GM23338 (cell line): ENCODE results near the gene EID2B. TPM values are rescaled to one million over a fixed set of nuclear protein-coding genes. Genes with fewer than 3 reads are reported as not detected.
A peak's percentile ranks its signal among the peaks of the same experiment; 100 is the strongest.

Source experiments
- ATAC-seq: fragments of 200-7000 bp; cut with Tn5 transposase; 3 replicates; pipeline ENCODE4 v1.9.1; 2020
- DNase-seq: peaks from one replicate; pipeline ENCODE4 v3.0.0-alpha.2; 2015; ENCODE audit warnings: low spot score
- H2AFZ ChIP-seq: fragments of 200-600 bp; sonication (generic); 2 replicates; pipeline ENCODE4 v1.8.0; 2016; ENCODE audit warnings: antibody characterized with exemption, mild to moderate bottlenecking, moderate library complexity
- H3F3A ChIP-seq: fragments of 200-600 bp; sonication (generic); replicated peaks from 2 replicates; pipeline ENCODE4 v1.8.0; 2017; ENCODE audit warnings: antibody characterized with exemption, mixed run types, low read depth
- H3K27ac ChIP-seq: fragments of 200-600 bp; sonication (generic); 2 replicates; pipeline ENCODE4 v1.6.1; 2016; ENCODE audit warnings: low read depth
- H3K27me3 ChIP-seq: fragments of 200-600 bp; sonication (generic); 2 replicates; pipeline ENCODE4 v1.8.0; 2016; ENCODE audit warnings: mild to moderate bottlenecking, mixed run types, moderate library complexity; ENCODE audit not compliant: insufficient read depth
- H3K36me3 ChIP-seq: fragments of 200-600 bp; sonication (generic); 2 replicates; pipeline ENCODE4 v1.8.0; 2016; ENCODE audit warnings: mild to moderate bottlenecking; ENCODE audit not compliant: insufficient read depth
- H3K4me1 ChIP-seq: fragments of 200-600 bp; sonication (generic); 2 replicates; pipeline ENCODE4 v1.8.0; 2016; ENCODE audit warnings: mild to moderate bottlenecking, moderate library complexity; ENCODE audit not compliant: insufficient read depth
- H3K4me2 ChIP-seq: fragments of 200-600 bp; sonication (generic); 2 replicates; pipeline ENCODE4 v1.7.1; 2017; ENCODE audit warnings: mixed run types
- H3K4me3 ChIP-seq: fragments of 200-600 bp; sonication (generic); 2 replicates; pipeline ENCODE4 v1.6.1; 2016; ENCODE audit warnings: mixed run types
- H3K79me2 ChIP-seq: fragments of 200-600 bp; sonication (generic); replicated peaks from 2 replicates; pipeline ENCODE4 v1.8.0; 2017; ENCODE audit warnings: mild to moderate bottlenecking; ENCODE audit not compliant: insufficient read depth
- H3K9me2 ChIP-seq: fragments of 200-600 bp; sonication (generic); 2 replicates; pipeline ENCODE4 v1.8.0; 2017; ENCODE audit not compliant: insufficient read depth
- H4K20me1 ChIP-seq: fragments of 200-600 bp; sonication (generic); replicated peaks from 2 replicates; pipeline ENCODE4 v1.8.0; 2017; ENCODE audit warnings: mild to moderate bottlenecking; ENCODE audit not compliant: insufficient read depth
- H3K27ac Mint-ChIP-seq: 2 replicates; pipeline ENCODE4 v1.8.0; 2020; ENCODE audit warnings: inconsistent platforms, mild to moderate bottlenecking, moderate library complexity, mixed read lengths
- H3K27me3 Mint-ChIP-seq: 3 replicates; pipeline ENCODE4 v1.8.0; 2022; ENCODE audit warnings: low read depth, mild to moderate bottlenecking, moderate library complexity, mixed read lengths, inconsistent platforms; ENCODE audit not compliant: insufficient read depth, poor library complexity
- H3K36me3 Mint-ChIP-seq: 3 replicates; pipeline ENCODE4 v1.8.0; 2021; ENCODE audit warnings: low read depth, mild to moderate bottlenecking, inconsistent platforms, moderate library complexity, mixed read lengths
- H3K4me1 Mint-ChIP-seq: 3 replicates; pipeline ENCODE4 v1.8.0; 2020; ENCODE audit warnings: mild to moderate bottlenecking, inconsistent platforms, mixed read lengths
- H3K4me3 Mint-ChIP-seq: 3 replicates; pipeline ENCODE4 v1.8.0; 2021; ENCODE audit warnings: moderate library complexity, mild to moderate bottlenecking, inconsistent platforms, mixed read lengths
- H3K9me3 Mint-ChIP-seq: 3 replicates; pipeline ENCODE4 v1.8.0; 2020; ENCODE audit warnings: moderate library complexity, mild to moderate bottlenecking, inconsistent platforms, mixed read lengths
- CREB1 ChIP-seq: fragments of 250-450 bp; sonication (Bioruptor Pico); IDR thresholded peaks from 2 replicates; pipeline ENCODE4 v1.5.0; 2020; ENCODE audit warnings: low read depth, mild to moderate bottlenecking, moderate library complexity
- CTCF ChIP-seq, 2 experiments: fragments of 200-600 bp in 1 of 2; sonication (generic) in 1 of 2; conservative IDR thresholded peaks; 2 replicates each; pipeline versions ENCODE4 v1.5.1 to v1.6.1; 2016 to 2017; ENCODE audit warnings: antibody characterized with exemption in 2 of 2, low read depth in 2 of 2, mild to moderate bottlenecking in 2 of 2, moderate library complexity in 1 of 2
- ETS1 ChIP-seq: IDR thresholded peaks from 2 replicates; pipeline ENCODE4 v1.6.1; 2016; ENCODE audit warnings: antibody characterized with exemption
- EZH2 ChIP-seq: fragments of 200-600 bp; sonication (generic); IDR thresholded peaks from one replicate; pipeline ENCODE4 v1.8.0; 2017; ENCODE audit warnings: antibody characterized with exemption, mild to moderate bottlenecking, low read depth; ENCODE audit not compliant: unreplicated experiment
- EZH2phosphoT487 ChIP-seq: fragments of 200-600 bp; sonication (generic); IDR thresholded peaks from one replicate; pipeline ENCODE4 v1.8.1; 2018; ENCODE audit warnings: antibody characterized with exemption; ENCODE audit not compliant: unreplicated experiment
- POLR2AphosphoS5 ChIP-seq: IDR thresholded peaks from 2 replicates; pipeline ENCODE4 v1.6.1; 2016; ENCODE audit warnings: antibody characterized with exemption, low read depth
- ZNF331 ChIP-seq: fragments of 250-450 bp; sonication (Bioruptor Pico); IDR thresholded peaks from 2 replicates; pipeline ENCODE4 v1.5.0; 2020; ENCODE audit warnings: low read depth, mild to moderate bottlenecking, moderate library complexity
- polyA plus RNA-seq: library from polyadenylated mRNA; unstranded; fragments of >200 nt; fragmentation: Nextera tagmentation; extraction: Ambion mirVana; gene quantifications from 2 replicates; pipeline ENCODE4 v1.2.1, GENCODE V29; 2016
- total RNA-seq: library from RNA; depleted of rRNA; stranded (reverse); fragments of >200 nt; shearing (Covaris generic); gene quantifications from 2 replicates; pipeline ENCODE4 v1.2.3, GENCODE V29; 2014

The EID2B gene
- total and polyA plus RNA-seq, 2 experiments from 2014 or later = 2.5 to 4.6 TPM

GRCh38 chr19:39508629-39509028 is 24.0 kb downstream of the EID2B start (continued):
- no peak for TF ChIP-seq ETS1
- TF ChIP-seq ZNF331 (CRISPR knock-in tag) = no peak

- Mint-ChIP-seq H3K27ac (no peak overlapping the region), H3K9me3 (peaks cover 21% of the 10 kb centered on the region), H3K4me3 (peak overlapping the region; percentile 64), H3K27me3 (peaks cover 69% of the 10 kb centered on the region), H3K4me1 (peaks cover 6% of the 10 kb centered on the region), H3K36me3 (peaks cover 14% of the 10 kb centered on the region)
- Histone ChIP-seq H3K79me2 (no peaks in the 10 kb centered on the region), H3K27ac (no peak overlapping the region), H3K36me3 (no peaks in the 10 kb centered on the region), H3K4me3 (peak overlapping the region; percentile 79), H3F3A (peaks cover 20% of the 10 kb centered on the region; the same call in 1 of the 2 replicates), H2AFZ (peak overlapping the region; percentile 97), H3K4me2 (peak overlapping the region; percentile 96), H3K9me2 (0 out of 2 replicates have a peak, but pooled peaks cover 4% of the 10 kb centered on the region), H3K27me3 (peaks cover 72% of the 10 kb centered on the region), H3K4me1 (peaks cover 4% of the 10 kb centered on the region), H4K20me1 (no peaks in the 10 kb centered on the region)
- peak; percentile 32 for TF ChIP-seq EZH2
- no peak for TF ChIP-seq CTCF (conservative IDR thresholded peaks at IDR 0.05; ENCODE audit: low read depth in 2 of 2)
- DNase-seq (no peak), ATAC-seq (peak; percentile 4; the same call in 1 of the 3 replicates)
Measured at GRCh38 chr19:39507715-39508364, 24.8 kb downstream of the EID2B start.

GRCh38 chr19:39506944-39507714 is 25.5 kb downstream of the EID2B start:
- H3K27me3 Mint-ChIP-seq = peaks cover 70% of the 10 kb centered on the region
- H3F3A ChIP-seq = peaks cover 20% of the 10 kb centered on the region; the same call in 1 of the 2 replicates
- no peaks in the 10 kb centered on the region for H3K79me2 ChIP-seq
- TF ChIP-seq CREB1 (CRISPR knock-in tag) (no peak), EZH2phosphoT487 (no peak), EZH2 (peak; percentile 42), POLR2AphosphoS5 (peak; percentile 38; the same call in 1 of the 2 replicates)
- H3K36me3 ChIP-seq = no peaks in the 10 kb centered on the region
- peaks cover 4% of the 10 kb centered on the region for H3K4me1 ChIP-seq
- DNase-seq (peak; percentile 90), ATAC-seq (peak; percentile 81)
- no peaks in the 10 kb centered on the region for H4K20me1 ChIP-seq
- H2AFZ ChIP-seq = peak overlapping the region; percentile 97
- no peak overlapping the region for H3K27ac ChIP-seq
- H3K36me3 Mint-ChIP-seq = peaks cover 14% of the 10 kb centered on the region
- peak overlapping the region; percentile 79 for H3K4me3 ChIP-seq
- peak overlapping the region; percentile 64 for H3K4me3 Mint-ChIP-seq
- H3K4me1 Mint-ChIP-seq = peaks cover 6% of the 10 kb centered on the region
- peaks cover 24% of the 10 kb centered on the region for H3K9me3 Mint-ChIP-seq
- H3K27me3 ChIP-seq = peaks cover 77% of the 10 kb centered on the region
- H3K4me2 ChIP-seq = peak overlapping the region; percentile 96
- H3K9me2 ChIP-seq = 0 out of 2 replicates have a peak, but pooled peaks cover 7% of the 10 kb centered on the region
- H3K27ac Mint-ChIP-seq = no peak overlapping the region
